Neural crest cell (in vitro differentiated cells): Measurements from ENCODE around the gene FANCI. TPM values are rescaled to one million over a fixed set of nuclear protein-coding genes. Genes with fewer than 3 reads are reported as not detected.

Experiments used
- DNase-seq: peaks from one replicate; pipeline ENCODE4 v3.0.0; 2021; ENCODE audit warnings: low read depth, mixed read lengths, low spot score
- H3K27ac Mint-ChIP-seq: one replicate; pipeline ENCODE4 v1.8.0; 2021; ENCODE audit warnings: mild to moderate bottlenecking, mixed read lengths; ENCODE audit not compliant: unreplicated experiment
- H3K27me3 Mint-ChIP-seq: 2 replicates; pipeline ENCODE4 v1.8.0; 2021; ENCODE audit warnings: low read depth, mild to moderate bottlenecking, mixed read lengths
- H3K36me3 Mint-ChIP-seq: 2 replicates; pipeline ENCODE4 v1.8.0; 2021; ENCODE audit warnings: low read depth, mild to moderate bottlenecking, mixed read lengths
- H3K4me1 Mint-ChIP-seq: 2 replicates; pipeline ENCODE4 v1.8.0; 2021; ENCODE audit warnings: mixed read lengths
- H3K4me3 Mint-ChIP-seq: one replicate; pipeline ENCODE4 v1.8.0; 2021; ENCODE audit warnings: mild to moderate bottlenecking, mixed read lengths
- H3K9me3 Mint-ChIP-seq: 2 replicates; pipeline ENCODE4 v1.8.0; 2021; ENCODE audit warnings: mixed read lengths
- microRNA-seq: library from miRNA; unstranded; fragments of <30 nt; microRNA quantifications from one replicate; pipeline ENCODE4, GENCODE V29; 2020
- total RNA-seq: library from RNA; stranded (reverse); gene quantifications from 2 replicates; pipeline ENCODE4 v1.2.1, GENCODE V29; 2021
- TF ChIP-seq, protein P1 (sequence below): fragments of 200-600 bp; sonication (generic); conservative IDR thresholded peaks from 2 replicates; pipeline ENCODE4 v1.5.0; 2021; ENCODE audit warnings: antibody characterized with exemption, mild to moderate bottlenecking

FANCI gene
- total RNA-seq, 1 donor from 2014 or later, result 164 TPM

DNA sequence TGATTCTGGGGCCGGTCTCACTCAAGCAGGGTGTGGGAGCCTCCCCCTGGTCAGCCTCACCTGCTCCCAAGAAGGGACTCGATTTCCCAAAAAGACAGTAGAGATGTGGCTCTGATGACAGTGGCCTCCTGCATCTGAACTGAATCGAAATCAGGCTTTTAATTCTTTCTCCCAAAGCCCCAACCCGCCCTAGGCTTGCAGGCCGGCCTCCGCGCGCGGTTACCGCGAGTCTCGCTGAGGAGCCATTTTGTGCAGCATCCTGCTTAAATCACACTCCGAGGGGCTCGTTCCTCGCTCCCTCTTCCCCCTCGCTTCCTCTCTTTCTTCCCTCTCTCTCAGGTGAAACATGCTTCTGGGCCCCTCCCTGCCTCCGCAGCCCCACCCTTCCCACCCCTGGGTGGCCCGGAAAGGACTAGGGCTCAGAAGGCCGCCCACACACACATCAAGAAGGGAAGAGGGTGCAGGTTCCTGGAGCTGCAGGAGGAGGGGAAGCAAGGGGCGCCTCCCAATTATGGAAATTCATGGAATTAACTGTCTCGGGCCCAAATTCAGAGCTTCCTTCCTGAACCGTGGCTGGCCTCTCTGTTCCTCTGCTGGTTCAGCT lies 121.8 kb downstream of the FANCI start:
- DNase-seq, result no peak

More for the DNA sequence above, 121.8 kb downstream of the FANCI start:
- H3K4me3 Mint-ChIP-seq, result peak overlapping the region; percentile 1
- TF ChIP-seq, protein P1, sequence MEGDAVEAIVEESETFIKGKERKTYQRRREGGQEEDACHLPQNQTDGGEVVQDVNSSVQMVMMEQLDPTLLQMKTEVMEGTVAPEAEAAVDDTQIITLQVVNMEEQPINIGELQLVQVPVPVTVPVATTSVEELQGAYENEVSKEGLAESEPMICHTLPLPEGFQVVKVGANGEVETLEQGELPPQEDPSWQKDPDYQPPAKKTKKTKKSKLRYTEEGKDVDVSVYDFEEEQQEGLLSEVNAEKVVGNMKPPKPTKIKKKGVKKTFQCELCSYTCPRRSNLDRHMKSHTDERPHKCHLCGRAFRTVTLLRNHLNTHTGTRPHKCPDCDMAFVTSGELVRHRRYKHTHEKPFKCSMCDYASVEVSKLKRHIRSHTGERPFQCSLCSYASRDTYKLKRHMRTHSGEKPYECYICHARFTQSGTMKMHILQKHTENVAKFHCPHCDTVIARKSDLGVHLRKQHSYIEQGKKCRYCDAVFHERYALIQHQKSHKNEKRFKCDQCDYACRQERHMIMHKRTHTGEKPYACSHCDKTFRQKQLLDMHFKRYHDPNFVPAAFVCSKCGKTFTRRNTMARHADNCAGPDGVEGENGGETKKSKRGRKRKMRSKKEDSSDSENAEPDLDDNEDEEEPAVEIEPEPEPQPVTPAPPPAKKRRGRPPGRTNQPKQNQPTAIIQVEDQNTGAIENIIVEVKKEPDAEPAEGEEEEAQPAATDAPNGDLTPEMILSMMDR, result no peak
- no peaks in the 10 kb centered on the region for H3K9me3 Mint-ChIP-seq
- peaks cover 97% of the 10 kb centered on the region for H3K27me3 Mint-ChIP-seq
- no peak overlapping the region for H3K27ac Mint-ChIP-seq
- H3K36me3 Mint-ChIP-seq, result no peaks in the 10 kb centered on the region
- H3K4me1 Mint-ChIP-seq, result peaks cover 30% of the 10 kb centered on the region

Small RNAs within 50 kb of the gene (microRNA-seq; reads per million reads assigned to microRNA genes)
- not detected for gene MIR6766

Other genes with a start within 250 kb of the FANCI start
- 31.0 and 33.3 TPM in 2 replicates for gene ABHD2, start 155.5 kb upstream of the FANCI start, total RNA-seq
- gene RLBP1, start 22.4 kb upstream of the FANCI start, total RNA-seq, result 5.7 and 6.3 TPM in 2 replicates
- gene POLG, start 90.8 kb downstream of the FANCI start, total RNA-seq, result 66.5 and 73.5 TPM in 2 replicates